ENCODE measurements around the gene SPDEF. TPM values are rescaled to one million over a fixed set of nuclear protein-coding genes. Genes with fewer than 3 reads are reported as not detected.

Gene SPDEF
- total RNA-seq, 1 donor from 2014 or later, result 0.65 TPM

DNA sequence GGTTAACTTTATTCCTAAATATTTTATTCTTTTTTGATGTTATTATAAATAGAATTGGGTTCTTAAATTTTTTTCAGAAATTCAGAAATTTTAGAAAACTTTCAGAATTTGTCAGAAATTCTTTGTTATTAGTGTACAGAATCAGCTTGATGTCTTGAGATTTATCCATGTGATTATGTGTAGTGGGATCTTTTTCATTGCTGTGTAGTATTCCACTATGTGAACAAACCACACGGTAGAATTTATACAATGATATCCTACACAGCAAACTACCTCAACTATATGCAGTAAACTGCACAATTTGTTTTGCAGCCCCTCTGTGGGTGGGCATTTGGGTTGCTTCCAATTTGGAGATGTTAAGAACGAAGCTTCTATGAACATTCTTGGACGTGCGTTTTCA is 46.3 kb downstream of the SPDEF start:
- H3K9me3 Mint-ChIP-seq (ENCODE audit: low read depth), result peaks cover 4% of the 10 kb centered on the region
- peaks cover 31% of the 10 kb centered on the region for H3K27me3 Mint-ChIP-seq
- H3K36me3 Mint-ChIP-seq (ENCODE audit: insufficient read depth), result peaks cover 1% of the 10 kb centered on the region
- no peak overlapping the region for H3K4me3 Mint-ChIP-seq (ENCODE audit: low read depth)
- DNase-seq (ENCODE audit: low spot score, unreplicated experiment), result no peak
- H3K4me1 Mint-ChIP-seq (ENCODE audit: low read depth), result peaks cover 5% of the 10 kb centered on the region
- TF ChIP-seq, protein P1, sequence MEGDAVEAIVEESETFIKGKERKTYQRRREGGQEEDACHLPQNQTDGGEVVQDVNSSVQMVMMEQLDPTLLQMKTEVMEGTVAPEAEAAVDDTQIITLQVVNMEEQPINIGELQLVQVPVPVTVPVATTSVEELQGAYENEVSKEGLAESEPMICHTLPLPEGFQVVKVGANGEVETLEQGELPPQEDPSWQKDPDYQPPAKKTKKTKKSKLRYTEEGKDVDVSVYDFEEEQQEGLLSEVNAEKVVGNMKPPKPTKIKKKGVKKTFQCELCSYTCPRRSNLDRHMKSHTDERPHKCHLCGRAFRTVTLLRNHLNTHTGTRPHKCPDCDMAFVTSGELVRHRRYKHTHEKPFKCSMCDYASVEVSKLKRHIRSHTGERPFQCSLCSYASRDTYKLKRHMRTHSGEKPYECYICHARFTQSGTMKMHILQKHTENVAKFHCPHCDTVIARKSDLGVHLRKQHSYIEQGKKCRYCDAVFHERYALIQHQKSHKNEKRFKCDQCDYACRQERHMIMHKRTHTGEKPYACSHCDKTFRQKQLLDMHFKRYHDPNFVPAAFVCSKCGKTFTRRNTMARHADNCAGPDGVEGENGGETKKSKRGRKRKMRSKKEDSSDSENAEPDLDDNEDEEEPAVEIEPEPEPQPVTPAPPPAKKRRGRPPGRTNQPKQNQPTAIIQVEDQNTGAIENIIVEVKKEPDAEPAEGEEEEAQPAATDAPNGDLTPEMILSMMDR (IDR thresholded peaks at IDR 0.05; ENCODE audit: unreplicated experiment), result no peak
- no peak overlapping the region for H3K27ac Mint-ChIP-seq

DNA sequence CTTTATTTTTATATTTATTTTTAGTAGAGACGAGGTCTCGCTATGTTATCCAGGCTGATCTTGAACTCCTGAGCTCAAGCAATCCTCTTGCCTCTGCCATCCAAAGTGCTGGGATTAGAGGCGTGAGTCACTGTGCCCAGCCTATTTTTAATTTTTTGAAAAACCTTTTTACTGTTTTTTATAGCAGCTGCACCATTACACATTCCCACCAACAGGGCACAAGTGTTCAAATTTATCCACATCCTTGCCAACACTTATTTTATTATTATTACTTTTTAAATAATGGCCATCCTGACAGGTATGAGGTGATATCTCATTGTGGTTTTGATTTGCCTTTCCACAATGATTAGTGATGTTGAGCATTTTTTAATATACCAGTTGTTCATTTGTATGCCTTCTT is 47.7 kb downstream of the SPDEF start:
- Mint-ChIP-seq H3K4me3 (ENCODE audit: low read depth) (no peak overlapping the region), H3K27ac (no peak overlapping the region), H3K9me3 (ENCODE audit: low read depth) (peaks cover 4% of the 10 kb centered on the region), H3K4me1 (ENCODE audit: low read depth) (peaks cover 3% of the 10 kb centered on the region), H3K36me3 (ENCODE audit: insufficient read depth) (peaks cover 1% of the 10 kb centered on the region), H3K27me3 (peaks cover 18% of the 10 kb centered on the region)
- TF ChIP-seq, protein P1 (IDR thresholded peaks at IDR 0.05; ENCODE audit: unreplicated experiment), result peak; percentile 20
- no peak for DNase-seq (ENCODE audit: low spot score, unreplicated experiment)

DNA sequence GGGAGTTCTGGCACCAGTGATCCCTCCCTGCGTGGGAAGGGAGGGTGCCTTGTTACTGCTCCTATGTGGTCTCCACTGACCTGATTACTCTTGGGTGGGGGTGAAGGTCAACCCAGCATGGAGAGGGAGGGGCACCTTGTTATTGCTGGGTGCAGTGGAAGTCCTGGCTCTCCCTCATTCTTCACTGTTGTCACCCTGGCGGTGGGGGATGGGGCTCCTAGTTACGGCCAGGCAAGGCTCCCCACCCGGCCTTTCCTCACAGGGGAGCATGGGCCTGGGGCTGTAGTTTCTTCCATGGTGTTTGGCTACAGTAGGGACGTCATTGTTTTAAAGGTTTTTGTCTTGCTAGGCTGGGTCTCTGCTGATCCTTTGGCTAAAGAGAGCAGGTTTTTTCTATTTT is 49.4 kb downstream of the SPDEF start:
- peaks cover 4% of the 10 kb centered on the region for H3K9me3 Mint-ChIP-seq (ENCODE audit: low read depth)
- no peak for DNase-seq (ENCODE audit: low spot score, unreplicated experiment)
- H3K36me3 Mint-ChIP-seq (ENCODE audit: insufficient read depth), result peaks cover 1% of the 10 kb centered on the region
- H3K27ac Mint-ChIP-seq, result no peak overlapping the region
- TF ChIP-seq, protein P1 (IDR thresholded peaks at IDR 0.05; ENCODE audit: unreplicated experiment), result no peak
- H3K4me3 Mint-ChIP-seq (ENCODE audit: low read depth), result no peak overlapping the region
- H3K27me3 Mint-ChIP-seq, result peaks cover 5% of the 10 kb centered on the region
- peaks cover 3% of the 10 kb centered on the region for H3K4me1 Mint-ChIP-seq (ENCODE audit: low read depth)

DNA sequence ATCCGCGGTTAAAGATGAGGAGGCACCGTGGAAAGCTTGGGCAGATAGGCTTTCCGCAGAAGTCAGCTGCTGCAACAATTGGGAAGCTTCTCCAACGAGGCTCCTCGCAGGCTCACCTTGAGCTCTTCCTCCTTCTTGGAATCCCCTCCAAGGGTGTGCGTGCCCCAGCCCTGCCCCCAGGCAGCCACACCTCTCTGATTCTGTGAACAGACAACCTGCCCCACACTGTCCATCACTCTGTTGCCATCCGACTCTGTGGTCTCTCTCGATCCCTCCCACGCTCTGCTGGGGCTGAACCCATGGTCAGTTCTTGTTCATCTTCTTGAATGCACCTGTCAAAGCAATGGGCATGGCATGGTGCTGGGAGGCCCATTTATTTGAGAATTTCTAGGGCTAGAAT is 58.7 kb downstream of the SPDEF start:
- peaks cover 3% of the 10 kb centered on the region for H3K27me3 Mint-ChIP-seq
- no peaks in the 10 kb centered on the region for H3K4me1 Mint-ChIP-seq (ENCODE audit: low read depth)
- no peaks in the 10 kb centered on the region for H3K36me3 Mint-ChIP-seq (ENCODE audit: insufficient read depth)
- no peak for DNase-seq (ENCODE audit: low spot score, unreplicated experiment)
- H3K9me3 Mint-ChIP-seq (ENCODE audit: low read depth), result peaks cover 8% of the 10 kb centered on the region
- no peak overlapping the region for H3K4me3 Mint-ChIP-seq (ENCODE audit: low read depth)
- H3K27ac Mint-ChIP-seq, result no peak overlapping the region
- TF ChIP-seq, protein P1 (IDR thresholded peaks at IDR 0.05; ENCODE audit: unreplicated experiment), result no peak

DNA sequence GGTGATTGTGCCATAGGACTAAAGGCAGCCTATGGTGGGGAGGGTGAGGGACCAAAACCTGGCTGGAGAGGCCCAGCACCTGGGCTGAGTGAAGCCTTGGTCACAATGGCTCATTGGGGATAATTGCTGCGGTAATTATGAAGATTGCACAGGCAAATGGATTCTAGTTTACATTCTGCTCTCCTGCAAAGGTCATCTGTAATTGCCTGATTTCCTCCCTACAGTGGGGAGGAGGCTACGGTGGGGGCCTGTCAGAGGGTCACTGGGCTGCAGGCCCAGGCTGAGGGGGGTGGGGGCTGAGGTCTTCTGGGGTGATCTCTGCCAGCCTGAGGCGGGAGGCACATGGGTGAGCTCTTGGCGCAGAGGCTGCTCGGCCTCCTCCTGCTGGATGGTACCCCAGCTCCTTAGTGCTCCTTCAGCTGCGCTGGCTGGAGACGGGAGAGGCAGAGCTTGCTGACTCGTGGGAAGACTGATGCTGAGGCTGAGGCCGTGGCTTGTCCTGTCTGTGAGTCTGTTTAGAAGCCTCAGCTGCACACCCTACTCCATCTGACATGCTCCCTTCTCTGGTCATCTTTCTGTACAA is 59.9 kb downstream of the SPDEF start:
- DNase-seq (ENCODE audit: low spot score, unreplicated experiment), result no peak
- no peak overlapping the region for H3K4me3 Mint-ChIP-seq (ENCODE audit: low read depth)
- H3K9me3 Mint-ChIP-seq (ENCODE audit: low read depth), result peaks cover 8% of the 10 kb centered on the region
- H3K4me1 Mint-ChIP-seq (ENCODE audit: low read depth), result no peaks in the 10 kb centered on the region
- no peaks in the 10 kb centered on the region for H3K36me3 Mint-ChIP-seq (ENCODE audit: insufficient read depth)
- H3K27me3 Mint-ChIP-seq, result peaks cover 5% of the 10 kb centered on the region
- TF ChIP-seq, protein P1 (IDR thresholded peaks at IDR 0.05; ENCODE audit: unreplicated experiment), result no peak
- H3K27ac Mint-ChIP-seq, result no peak overlapping the region
